NCI-H446 (cell line): ENCODE results near the gene FCRL4.
"Not testable (repeated sequence)": the region's sequence is repeated elsewhere in the genome, so short reads cannot be mapped to it uniquely, and the experiment has no call there.

ENCODE experiments used
- DNase-seq, 2 experiments: peaks; one replicate each; lab custom pipeline; 2025; lab: John Stamatoyannopoulos, UW

The FCRL4 gene

GRCh38 chr1:157551694-157552693 lies 45.9 kb downstream of the FCRL4 start, which contains the start of gene FCRL5:
TSS of gene FCRL5 (minus strand) at chr1:157552515. CDS start at chr1:157552362, 153 bp downstream.
- DNase-seq = no peak

DNA sequence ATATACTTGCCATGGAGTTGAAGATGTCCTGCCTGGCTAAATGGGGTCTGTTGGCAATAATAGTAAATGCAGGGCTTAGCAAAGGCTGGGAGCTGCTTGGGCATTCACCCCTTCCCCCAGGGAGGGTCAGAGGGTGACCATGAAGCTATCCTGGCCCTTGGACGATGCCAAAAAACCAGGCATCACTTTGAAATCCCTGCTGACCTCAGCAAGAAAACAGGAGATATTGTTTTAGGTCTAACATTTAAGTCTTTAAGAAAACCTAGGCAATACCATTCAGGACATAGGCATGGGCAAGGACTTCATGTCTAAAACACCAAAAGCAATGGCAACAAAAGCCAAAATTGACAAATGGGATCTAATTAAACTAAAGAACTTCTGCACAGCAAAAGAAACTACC lies 49.8 kb downstream of the FCRL4 start:
- not testable (repeated sequence) for DNase-seq

GRCh38 chr1:157542676-157543075 lies 55.2 kb downstream of the FCRL4 start:
- DNase-seq = no peak

DNA sequence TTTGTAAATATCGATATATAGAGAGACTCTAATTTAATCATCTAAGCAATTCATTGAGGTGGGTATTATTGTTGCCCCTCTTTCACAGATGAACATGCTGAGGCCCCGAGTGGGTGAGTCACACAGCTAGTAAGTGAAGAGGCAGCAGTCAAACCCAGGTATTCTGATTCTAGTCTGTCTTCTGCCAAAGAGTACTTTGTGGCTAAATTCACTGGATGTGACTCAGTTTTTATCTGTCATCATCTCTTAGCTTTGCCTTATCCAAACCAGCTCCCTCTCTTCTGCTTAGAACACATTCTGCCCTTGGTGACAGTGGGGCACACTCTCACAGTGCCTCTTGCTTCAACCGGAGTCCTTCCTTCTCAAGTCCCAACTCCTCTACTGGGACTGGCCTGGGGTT lies 57.0 kb downstream of the FCRL4 start:
- DNase-seq = no peak

- no peak for DNase-seq
Measured at GRCh38 chr1:157540160-157540748, 57.6 kb downstream of the FCRL4 start.

GRCh38 chr1:157539568-157539967 lies 58.3 kb downstream of the FCRL4 start:
- DNase-seq = no peak

- no peak for DNase-seq
Measured at GRCh38 chr1:157532569-157532968, 65.3 kb downstream of the FCRL4 start.

DNA sequence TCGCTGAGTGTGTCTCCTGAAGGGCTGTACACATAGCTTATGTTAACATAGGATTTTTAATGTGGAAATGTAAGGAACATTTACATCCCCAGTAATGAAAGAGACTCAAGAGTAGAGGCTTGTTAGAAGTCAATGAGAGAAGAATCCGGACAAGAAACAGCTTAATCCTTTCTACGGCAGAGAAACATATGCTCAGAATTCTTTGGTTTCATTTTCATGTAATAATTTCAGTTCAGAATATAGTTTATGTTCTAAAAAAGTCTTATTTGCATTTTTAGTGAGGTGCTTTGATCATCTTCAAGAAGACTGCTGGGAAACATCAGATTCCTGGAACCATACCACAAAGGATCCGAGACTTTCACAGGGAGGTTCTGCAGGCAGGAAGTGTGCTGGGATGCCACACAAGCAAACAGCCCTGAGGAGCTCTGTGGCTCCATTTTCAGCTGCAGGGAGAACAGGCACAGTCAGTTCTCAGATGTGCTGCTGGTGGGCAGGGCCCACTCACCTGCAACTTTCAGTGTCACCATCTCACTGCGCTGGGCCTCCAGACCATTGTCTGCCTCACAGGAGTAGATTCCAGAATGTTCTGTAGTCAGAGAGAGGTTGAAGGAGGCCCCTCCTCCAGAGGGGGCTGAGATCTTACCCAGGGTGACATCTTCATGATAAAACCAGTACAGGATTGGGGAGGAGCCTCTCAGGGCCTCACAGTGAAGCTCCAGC lies 74.0 kb downstream of the FCRL4 start:
- DNase-seq = no peak
